ENCODE data around the gene ATP6V1D. TPM values are rescaled to one million over a fixed set of nuclear protein-coding genes. Genes with fewer than 3 reads are reported as not detected.

The ATP6V1D gene
- total RNA-seq, 5 donors from 2014 or later (not counting 1 experiment from before 2014, with no cell fraction given), result 20.9 to 31.1 (median 24.5) TPM

GRCh38 chr14:67319142-67319541, 40.5 kb downstream of the ATP6V1D start:
- Histone ChIP-seq H3K27me3 (replicated peaks in 1 of 2; ENCODE audit: control insufficient read depth in 2 of 2, extremely low read depth in 1 of 2, insufficient read depth in 2 of 2, low read length in 1 of 2) (no peaks in the 10 kb centered on the region), H3K36me3 (ENCODE audit: control insufficient read depth in 2 of 2, extremely low read depth in 1 of 2, insufficient read depth in 1 of 2, low read length in 1 of 2) (peaks cover 3 to 8% of the 10 kb centered on the region in 2 donors), H3K27ac (ENCODE audit: low read length) (no peak overlapping the region), H3K4me3 (ENCODE audit: control insufficient read depth in 1 of 2, extremely low read depth in 1 of 2, low read length in 1 of 2) (no peak overlapping the region), H3K4me1 (ENCODE audit: control insufficient read depth in 1 of 2, extremely low read depth in 1 of 2, insufficient read depth in 2 of 2, low read length in 2 of 2) (no peaks in the 10 kb centered on the region), H3K9me3 (no peaks in the 10 kb centered on the region)
- H3K9me3 Mint-ChIP-seq, result no peaks in the 10 kb centered on the region
- ATAC-seq (replicated peaks in 1 of 4), result no peak
- H3K36me3 Mint-ChIP-seq, result peaks cover 16% of the 10 kb centered on the region
- H3K27ac Mint-ChIP-seq, result no peak overlapping the region
- DNase-seq, result no peak
- H3K4me3 Mint-ChIP-seq, result no peak overlapping the region
- POLR2A ChIA-PET, result interaction anchor here in 1 of 2 donors (0.6 kb wide), 2 partner anchors 32 to 1496 kb away, joined by 3 to 4 read pairs; no protein-coding TSS in a partner anchor
- CTCF ChIA-PET, result interaction anchor here (0.5 to 0.6 kb wide), 3 partner anchors 118 to 936 kb away, joined by 3 to 4 read pairs (median 4); no protein-coding TSS in a partner anchor
- no peaks in the 10 kb centered on the region for H3K27me3 Mint-ChIP-seq
- H3K4me1 Mint-ChIP-seq, result no peaks in the 10 kb centered on the region

- H3K36me3 ChIP-seq (ENCODE audit: control insufficient read depth in 2 of 2, extremely low read depth in 1 of 2, insufficient read depth in 1 of 2, low read length in 1 of 2), result peaks cover 3 to 12% of the 10 kb centered on the region in 2 donors
- no peaks in the 10 kb centered on the region for H3K27me3 Mint-ChIP-seq
- no peaks in the 10 kb centered on the region for H3K4me1 ChIP-seq (ENCODE audit: control insufficient read depth in 1 of 2, extremely low read depth in 1 of 2, insufficient read depth in 2 of 2, low read length in 2 of 2)
- no peaks in the 10 kb centered on the region for H3K4me1 Mint-ChIP-seq
- no peak overlapping the region for H3K27ac Mint-ChIP-seq
- no CpG with 5 or more reads among the region's 1 CpG for WGBS (ENCODE audit: insufficient coverage)
- ATAC-seq (replicated peaks in 1 of 4) (no peak), DNase-seq (no peak)
- ChIA-PET POLR2A (no interaction called here), CTCF (no interaction called here)
- no peak overlapping the region for H3K4me3 Mint-ChIP-seq
- H3K36me3 Mint-ChIP-seq, result peaks cover 17% of the 10 kb centered on the region
- H3K9me3 Mint-ChIP-seq, result no peaks in the 10 kb centered on the region
- no peak overlapping the region for H3K4me3 ChIP-seq (ENCODE audit: control insufficient read depth in 1 of 2, extremely low read depth in 1 of 2, low read length in 1 of 2)
- H3K9me3 ChIP-seq, result no peaks in the 10 kb centered on the region
- H3K27me3 ChIP-seq (replicated peaks in 1 of 2; ENCODE audit: control insufficient read depth in 2 of 2, extremely low read depth in 1 of 2, insufficient read depth in 2 of 2, low read length in 1 of 2), result no peaks in the 10 kb centered on the region
- no peak overlapping the region for H3K27ac ChIP-seq (ENCODE audit: low read length)
Measured at GRCh38 chr14:67317822-67318221, 41.8 kb downstream of the ATP6V1D start.

- no peak for DNase-seq
- Mint-ChIP-seq H3K9me3 (no peaks in the 10 kb centered on the region), H3K36me3 (peaks cover 29% of the 10 kb centered on the region), H3K4me1 (no peaks in the 10 kb centered on the region), H3K4me3 (no peak overlapping the region), H3K27me3 (no peaks in the 10 kb centered on the region), H3K27ac (no peak overlapping the region)
- peaks cover 0 to 14% of the 10 kb centered on the region in 2 donors for H3K36me3 ChIP-seq (ENCODE audit: control insufficient read depth in 2 of 2, extremely low read depth in 1 of 2, insufficient read depth in 1 of 2, low read length in 1 of 2)
- ATAC-seq (replicated peaks in 1 of 4), result no peak
- ChIA-PET CTCF (interaction anchor here in 1 of 2 donors (0.7 kb wide), 1 partner anchor 953 kb away, joined by 3 read pairs; no protein-coding TSS in a partner anchor), POLR2A (no interaction called here)
- H3K27ac ChIP-seq (ENCODE audit: low read length), result no peak overlapping the region
- no peak overlapping the region for H3K4me3 ChIP-seq (ENCODE audit: control insufficient read depth in 1 of 2, extremely low read depth in 1 of 2, low read length in 1 of 2)
- no peaks in the 10 kb centered on the region for H3K9me3 ChIP-seq
- H3K27me3 ChIP-seq (replicated peaks in 1 of 2; ENCODE audit: control insufficient read depth in 2 of 2, extremely low read depth in 1 of 2, insufficient read depth in 2 of 2, low read length in 1 of 2), result no peaks in the 10 kb centered on the region
- no peaks in the 10 kb centered on the region for H3K4me1 ChIP-seq (ENCODE audit: control insufficient read depth in 1 of 2, extremely low read depth in 1 of 2, insufficient read depth in 2 of 2, low read length in 2 of 2)
- no CpG with 5 or more reads among the region's 1 CpG for WGBS (ENCODE audit: insufficient coverage)
Measured at GRCh38 chr14:67313153-67313552, 46.5 kb downstream of the ATP6V1D start.

- Mint-ChIP-seq H3K36me3 (peaks cover 34% of the 10 kb centered on the region), H3K4me1 (no peaks in the 10 kb centered on the region), H3K27ac (no peak overlapping the region), H3K4me3 (no peak overlapping the region), H3K9me3 (no peaks in the 10 kb centered on the region), H3K27me3 (no peaks in the 10 kb centered on the region)
- ChIA-PET CTCF (no interaction called here), POLR2A (no interaction called here)
- Histone ChIP-seq H3K36me3 (ENCODE audit: control insufficient read depth in 2 of 2, extremely low read depth in 1 of 2, insufficient read depth in 1 of 2, low read length in 1 of 2) (peaks cover 0 to 11% of the 10 kb centered on the region in 2 donors), H3K27me3 (replicated peaks in 1 of 2; ENCODE audit: control insufficient read depth in 2 of 2, extremely low read depth in 1 of 2, insufficient read depth in 2 of 2, low read length in 1 of 2) (no peaks in the 10 kb centered on the region), H3K27ac (ENCODE audit: low read length) (no peak overlapping the region), H3K4me1 (ENCODE audit: control insufficient read depth in 1 of 2, extremely low read depth in 1 of 2, insufficient read depth in 2 of 2, low read length in 2 of 2) (no peaks in the 10 kb centered on the region), H3K9me3 (no peaks in the 10 kb centered on the region), H3K4me3 (ENCODE audit: control insufficient read depth in 1 of 2, extremely low read depth in 1 of 2, low read length in 1 of 2) (no peak overlapping the region)
- 94% methylated on average over 2 of the region's 2 CpGs for WGBS (ENCODE audit: insufficient coverage)
- DNase-seq (no peak), ATAC-seq (replicated peaks in 1 of 4) (no peak)
Measured at GRCh38 chr14:67311868-67312267, 47.7 kb downstream of the ATP6V1D start.

Other genes with a start within 250 kb of the ATP6V1D start
- under 1 TPM in 1 of 5 donors, not detected in 4; 0.19 TPM for gene GARIN2, start 170.4 kb downstream of the ATP6V1D start, total RNA-seq
- gene PALS1, start 118.4 kb downstream of the ATP6V1D start, total RNA-seq, result 10 to 100 TPM; 12.0 to 14.9 (median 14.1) TPM
- 10 to 100 TPM; 38.8 to 66.0 (median 57.0) TPM for gene EIF2S1, start 524 bp upstream of the ATP6V1D start, total RNA-seq
- gene PLEK2, start 52.4 kb upstream of the ATP6V1D start, total RNA-seq, result 1 to 10 TPM in 4 of 5 donors, under 1 TPM in 1; 0.79 to 4.0 (median 3.5) TPM
- 10 to 100 TPM; 19.0 to 41.7 (median 32.3) TPM for gene TMEM229B, start 128.9 kb upstream of the ATP6V1D start, total RNA-seq
- 1 to 10 TPM in 1 of 5 donors, under 1 TPM in 4; 0.20 to 1.0 (median 0.58) TPM for gene PLEKHH1, start 173.5 kb upstream of the ATP6V1D start, total RNA-seq
- gene PIGH, start 240.5 kb upstream of the ATP6V1D start, total RNA-seq, result 10 to 100 TPM; 28.7 to 46.8 (median 35.1) TPM

Measured in T-cell (primary cell).